GM23338 (cell line): ENCODE results near the gene SNCA. TPM values are rescaled to one million over a fixed set of nuclear protein-coding genes. Genes with fewer than 3 reads are reported as not detected.

Experiments
- ATAC-seq: fragments of 200-7000 bp; cut with Tn5 transposase; 3 replicates; pipeline ENCODE4 v1.9.1; 2020
- DNase-seq: peaks from one replicate; pipeline ENCODE4 v3.0.0-alpha.2; 2015; ENCODE audit warnings: low spot score
- H2AFZ ChIP-seq: fragments of 200-600 bp; sonication (generic); 2 replicates; pipeline ENCODE4 v1.8.0; 2016; ENCODE audit warnings: antibody characterized with exemption, mild to moderate bottlenecking, moderate library complexity
- H3F3A ChIP-seq: fragments of 200-600 bp; sonication (generic); replicated peaks from 2 replicates; pipeline ENCODE4 v1.8.0; 2017; ENCODE audit warnings: antibody characterized with exemption, mixed run types, low read depth
- H3K27ac ChIP-seq: fragments of 200-600 bp; sonication (generic); 2 replicates; pipeline ENCODE4 v1.6.1; 2016; ENCODE audit warnings: low read depth
- H3K27me3 ChIP-seq: fragments of 200-600 bp; sonication (generic); 2 replicates; pipeline ENCODE4 v1.8.0; 2016; ENCODE audit warnings: mild to moderate bottlenecking, mixed run types, moderate library complexity; ENCODE audit not compliant: insufficient read depth
- H3K36me3 ChIP-seq: fragments of 200-600 bp; sonication (generic); 2 replicates; pipeline ENCODE4 v1.8.0; 2016; ENCODE audit warnings: mild to moderate bottlenecking; ENCODE audit not compliant: insufficient read depth
- H3K4me1 ChIP-seq: fragments of 200-600 bp; sonication (generic); 2 replicates; pipeline ENCODE4 v1.8.0; 2016; ENCODE audit warnings: mild to moderate bottlenecking, moderate library complexity; ENCODE audit not compliant: insufficient read depth
- H3K4me2 ChIP-seq: fragments of 200-600 bp; sonication (generic); 2 replicates; pipeline ENCODE4 v1.7.1; 2017; ENCODE audit warnings: mixed run types
- H3K4me3 ChIP-seq: fragments of 200-600 bp; sonication (generic); 2 replicates; pipeline ENCODE4 v1.6.1; 2016; ENCODE audit warnings: mixed run types
- H3K79me2 ChIP-seq: fragments of 200-600 bp; sonication (generic); replicated peaks from 2 replicates; pipeline ENCODE4 v1.8.0; 2017; ENCODE audit warnings: mild to moderate bottlenecking; ENCODE audit not compliant: insufficient read depth
- H3K9me2 ChIP-seq: fragments of 200-600 bp; sonication (generic); 2 replicates; pipeline ENCODE4 v1.8.0; 2017; ENCODE audit not compliant: insufficient read depth
- H4K20me1 ChIP-seq: fragments of 200-600 bp; sonication (generic); replicated peaks from 2 replicates; pipeline ENCODE4 v1.8.0; 2017; ENCODE audit warnings: mild to moderate bottlenecking; ENCODE audit not compliant: insufficient read depth
- H3K27ac Mint-ChIP-seq: 2 replicates; pipeline ENCODE4 v1.8.0; 2020; ENCODE audit warnings: inconsistent platforms, mild to moderate bottlenecking, moderate library complexity, mixed read lengths
- H3K27me3 Mint-ChIP-seq: 3 replicates; pipeline ENCODE4 v1.8.0; 2022; ENCODE audit warnings: low read depth, mild to moderate bottlenecking, moderate library complexity, mixed read lengths, inconsistent platforms; ENCODE audit not compliant: insufficient read depth, poor library complexity
- H3K36me3 Mint-ChIP-seq: 3 replicates; pipeline ENCODE4 v1.8.0; 2021; ENCODE audit warnings: low read depth, mild to moderate bottlenecking, inconsistent platforms, moderate library complexity, mixed read lengths
- H3K4me1 Mint-ChIP-seq: 3 replicates; pipeline ENCODE4 v1.8.0; 2020; ENCODE audit warnings: mild to moderate bottlenecking, inconsistent platforms, mixed read lengths
- H3K4me3 Mint-ChIP-seq: 3 replicates; pipeline ENCODE4 v1.8.0; 2021; ENCODE audit warnings: moderate library complexity, mild to moderate bottlenecking, inconsistent platforms, mixed read lengths
- H3K9me3 Mint-ChIP-seq: 3 replicates; pipeline ENCODE4 v1.8.0; 2020; ENCODE audit warnings: moderate library complexity, mild to moderate bottlenecking, inconsistent platforms, mixed read lengths
- CTCF ChIP-seq, 2 experiments: fragments of 200-600 bp in 1 of 2; sonication (generic) in 1 of 2; conservative IDR thresholded peaks; 2 replicates each; pipeline versions ENCODE4 v1.5.1 to v1.6.1; 2016 to 2017; ENCODE audit warnings: antibody characterized with exemption in 2 of 2, low read depth in 2 of 2, mild to moderate bottlenecking in 2 of 2, moderate library complexity in 1 of 2
- ETS1 ChIP-seq: IDR thresholded peaks from 2 replicates; pipeline ENCODE4 v1.6.1; 2016; ENCODE audit warnings: antibody characterized with exemption
- EZH2phosphoT487 ChIP-seq: fragments of 200-600 bp; sonication (generic); IDR thresholded peaks from one replicate; pipeline ENCODE4 v1.8.1; 2018; ENCODE audit warnings: antibody characterized with exemption; ENCODE audit not compliant: unreplicated experiment
- JUNB ChIP-seq: IDR thresholded peaks from one replicate; pipeline ENCODE4 v1.6.1; 2016; ENCODE audit warnings: antibody characterized with exemption; ENCODE audit not compliant: unreplicated experiment
- NANOG ChIP-seq: IDR thresholded peaks from 2 replicates; pipeline ENCODE4 v1.6.1; 2016; ENCODE audit warnings: antibody characterized with exemption, borderline replicate concordance
- REST ChIP-seq: IDR thresholded peaks from one replicate; pipeline ENCODE4 v1.6.1; 2018; ENCODE audit warnings: antibody characterized with exemption; ENCODE audit not compliant: unreplicated experiment
- ZNF114 ChIP-seq: fragments of 250-450 bp; sonication (Bioruptor Pico); IDR thresholded peaks from 2 replicates; pipeline ENCODE4 v1.5.0; 2020; ENCODE audit warnings: mild to moderate bottlenecking, moderate library complexity
- ZNF331 ChIP-seq: fragments of 250-450 bp; sonication (Bioruptor Pico); IDR thresholded peaks from 2 replicates; pipeline ENCODE4 v1.5.0; 2020; ENCODE audit warnings: low read depth, mild to moderate bottlenecking, moderate library complexity
- polyA plus RNA-seq: library from polyadenylated mRNA; unstranded; fragments of >200 nt; fragmentation: Nextera tagmentation; extraction: Ambion mirVana; gene quantifications from 2 replicates; pipeline ENCODE4 v1.2.1, GENCODE V29; 2016
- total RNA-seq: library from RNA; depleted of rRNA; stranded (reverse); fragments of >200 nt; shearing (Covaris generic); gene quantifications from 2 replicates; pipeline ENCODE4 v1.2.3, GENCODE V29; 2014

SNCA gene
- total and polyA plus RNA-seq, 2 experiments from 2014 or later = 15.6 to 31.1 TPM

- H3K4me1 Mint-ChIP-seq = peaks cover 14% of the 10 kb centered on the region; the same call in 2 of the 3 replicates
- no peaks in the 10 kb centered on the region for H3K27me3 ChIP-seq
- H3K4me3 Mint-ChIP-seq = no peak overlapping the region
- DNase-seq (peak; percentile 47), ATAC-seq (peak; percentile 45; the same call in 2 of the 3 replicates)
- H3K9me2 ChIP-seq = no peaks in the 10 kb centered on the region
- no peaks in the 10 kb centered on the region for H3K36me3 Mint-ChIP-seq
- no peak overlapping the region for H3K4me2 ChIP-seq
- no peaks in the 10 kb centered on the region for H3K36me3 ChIP-seq
- H3K79me2 ChIP-seq = no peaks in the 10 kb centered on the region
- H2AFZ ChIP-seq = no peak overlapping the region
- no peak overlapping the region; the same call in 1 of the 2 replicates for H3K27ac Mint-ChIP-seq
- H4K20me1 ChIP-seq = no peaks in the 10 kb centered on the region
- no peaks in the 10 kb centered on the region for H3F3A ChIP-seq
- no peak overlapping the region for H3K27ac ChIP-seq
- no peak for TF ChIP-seq REST
- no peak for TF ChIP-seq ZNF331
- no peak for TF ChIP-seq CTCF (conservative IDR thresholded peaks at IDR 0.05; ENCODE audit: low read depth in 2 of 2)
- no peak for TF ChIP-seq ETS1
- TF ChIP-seq JUNB = no peak
- no peaks in the 10 kb centered on the region for H3K9me3 Mint-ChIP-seq
- H3K27me3 Mint-ChIP-seq = no peaks in the 10 kb centered on the region
- no peaks in the 10 kb centered on the region for H3K4me1 ChIP-seq
- H3K4me3 ChIP-seq = no peak overlapping the region
Observed at GRCh38 chr4:89724716-89725115, 112.2 kb downstream of the SNCA start.

- H3K79me2 ChIP-seq = no peaks in the 10 kb centered on the region
- no peak overlapping the region for H2AFZ ChIP-seq
- no peaks in the 10 kb centered on the region for H3K36me3 ChIP-seq
- no peaks in the 10 kb centered on the region for H4K20me1 ChIP-seq
- no peak for TF ChIP-seq EZH2phosphoT487
- TF ChIP-seq CTCF (conservative IDR thresholded peaks at IDR 0.05; ENCODE audit: low read depth in 2 of 2) = no peak
- TF ChIP-seq ZNF114 (CRISPR knock-in tag) = no peak
- no peak for TF ChIP-seq NANOG
- TF ChIP-seq REST = no peak
- H3K4me3 ChIP-seq = no peak overlapping the region
- H3K36me3 Mint-ChIP-seq = no peaks in the 10 kb centered on the region
- no peaks in the 10 kb centered on the region for H3F3A ChIP-seq
- H3K4me1 ChIP-seq = no peaks in the 10 kb centered on the region
- no peak overlapping the region for H3K4me2 ChIP-seq
- H3K27me3 ChIP-seq = no peaks in the 10 kb centered on the region
- H3K9me3 Mint-ChIP-seq = no peaks in the 10 kb centered on the region
- H3K9me2 ChIP-seq = no peaks in the 10 kb centered on the region
- ATAC-seq = no peak
- no peak for DNase-seq
- H3K4me1 Mint-ChIP-seq = peaks cover 14% of the 10 kb centered on the region; the same call in 2 of the 3 replicates
- H3K27ac ChIP-seq = no peak overlapping the region
- no peak overlapping the region for H3K27ac Mint-ChIP-seq
- H3K4me3 Mint-ChIP-seq = no peak overlapping the region
- no peaks in the 10 kb centered on the region for H3K27me3 Mint-ChIP-seq
Observed at GRCh38 chr4:89723096-89723495, 113.9 kb downstream of the SNCA start.
